DMS114 treated with DMSO at 0.1 percent for 48 hours (cell line): Measurements from ENCODE around the gene DLL1.

ENCODE experiments used
- DNase-seq: peaks from one replicate; lab custom pipeline; 2025; ENCODE audit not compliant: unreplicated experiment; lab: John Stamatoyannopoulos, UW

Gene DLL1

GRCh38 chr6:170234419-170234818 is 56.5 kb downstream of the DLL1 start:
- DNase-seq = no peak

- no peak for DNase-seq
Observed at GRCh38 chr6:170233286-170234205, 57.3 kb downstream of the DLL1 start.
